Measurements from ENCODE around the gene GNB4.

The GNB4 gene

DNA sequence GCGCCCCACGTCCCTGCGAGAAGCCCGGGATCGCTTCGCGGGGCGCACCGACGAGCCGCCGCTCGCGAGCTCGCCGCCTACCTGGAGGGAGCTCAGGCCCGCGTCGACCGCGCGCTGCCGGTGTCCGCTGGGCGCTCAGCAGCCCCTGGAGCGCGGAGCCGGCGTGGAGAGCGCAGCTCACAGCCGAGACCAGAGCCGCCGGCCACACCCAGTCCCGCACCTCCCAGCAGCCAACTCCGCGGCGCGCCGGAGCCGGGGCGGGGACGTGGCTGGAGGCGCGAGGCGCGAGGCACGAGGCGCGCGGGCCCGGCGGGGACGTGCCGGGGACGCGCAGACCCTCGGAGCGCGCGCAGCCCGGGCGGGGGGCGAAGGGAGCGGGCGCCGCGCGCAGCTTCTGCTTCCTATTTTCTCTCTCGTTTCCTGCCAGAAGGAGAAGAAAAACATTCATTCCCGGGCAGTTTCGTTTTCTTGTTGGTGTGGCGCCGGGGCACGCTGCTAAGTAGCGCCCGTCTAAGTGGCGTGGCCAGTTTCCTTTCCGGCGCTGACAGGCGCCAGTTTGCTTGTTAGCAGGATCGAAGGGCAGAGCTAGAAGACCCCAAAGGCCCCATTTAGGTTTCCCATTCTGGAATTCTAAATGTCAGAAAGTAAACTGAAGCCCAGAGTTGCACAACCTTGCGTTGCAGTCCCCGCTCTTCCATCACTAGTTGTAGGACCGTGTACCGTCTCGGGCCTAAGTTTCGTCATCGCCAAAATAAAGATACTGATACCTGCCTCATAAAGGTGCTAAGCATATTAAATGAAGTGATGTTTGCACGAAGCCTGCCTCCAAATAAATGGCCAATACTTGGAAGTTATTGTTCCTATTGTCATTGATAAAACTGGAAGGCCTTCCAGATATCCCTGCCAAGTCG, at the start of gene GNB4:
GNB4 (minus strand) TSS at position 206 of the 911 bp plus-strand sequence. CDS start 25,270 bp downstream, outside the sequence.
- Histone ChIP-seq H3K79me2 (ENCODE audit: insufficient read depth, low read length) (peaks cover 46% of the 10 kb centered on the region), H3K36me3 (ENCODE audit: insufficient read depth, low read length) (peaks cover 7% of the 10 kb centered on the region; the same call in 1 of the 2 replicates), H3K4me2 (ENCODE audit: insufficient read depth, low read length) (peak within 1 kb of the TSS; percentile 73), H3K9ac (ENCODE audit: low read depth, low read length) (peak within 1 kb of the TSS; percentile 90), H3K9me3 (ENCODE audit: insufficient read depth, low read length, severe bottlenecking) (no peaks in the 10 kb centered on the region), H3K27me3 (ENCODE audit: insufficient read depth, low read length, poor library complexity) (peaks cover 9% of the 10 kb centered on the region), H2AFZ (ENCODE audit: low read depth, low read length) (peak within 1 kb of the TSS; percentile 85), H3K4me3 (ENCODE audit: low read depth in 1 of 2, low read length in 2 of 2) (peak within 1 kb of the TSS; percentile 96 to 98), H3K27ac (ENCODE audit: low read length) (peak within 1 kb of the TSS; percentile 81), H4K20me1 (ENCODE audit: insufficient read depth, low read length) (peaks cover 7% of the 10 kb centered on the region; the same call in 1 of the 2 replicates), H3K4me1 (ENCODE audit: insufficient read depth, low read length) (peaks cover 37% of the 10 kb centered on the region)
- ATAC-seq (ENCODE audit: insufficient read depth, low read depth) = peak; percentile 88
- peak; percentile 82 for DNase-seq
- TF ChIP-seq CTCF (IDR thresholded peaks at IDR 0.05; ENCODE audit: borderline replicate concordance, extremely low read depth, low read length, poor library complexity, severe bottlenecking) (no peak), EZH2 (IDR thresholded peaks at IDR 0.05; ENCODE audit: borderline replicate concordance, low read depth, low read length, severe bottlenecking) (no peak)

DNA sequence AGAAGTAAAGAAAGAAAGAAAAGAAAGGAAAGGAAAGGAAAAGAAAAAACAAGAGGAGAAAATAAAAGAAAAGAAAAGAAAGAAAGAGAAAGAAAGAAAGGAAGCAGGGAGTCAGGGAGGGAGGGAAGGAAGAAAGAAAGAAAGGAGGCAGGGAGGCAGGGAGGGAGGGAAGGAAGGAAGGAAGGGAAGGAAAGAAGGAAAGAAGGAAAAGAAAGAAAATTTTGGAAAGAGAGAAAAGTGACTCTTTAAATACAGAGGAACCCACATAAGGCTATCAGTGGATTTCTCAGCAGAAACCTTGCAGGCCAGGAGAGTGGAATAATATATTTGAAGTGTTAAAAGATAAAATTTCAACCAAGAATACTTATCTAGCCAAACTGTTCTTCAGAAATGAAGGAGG, 44.2 kb upstream of the GNB4 start:
- H3K4me3 ChIP-seq (ENCODE audit: low read depth in 1 of 2, low read length in 2 of 2) = no peak overlapping the region
- no peak overlapping the region for H2AFZ ChIP-seq (ENCODE audit: low read depth, low read length)
- DNase-seq (no peak), ATAC-seq (ENCODE audit: insufficient read depth, low read depth) (no peak)
- TF ChIP-seq EZH2 (IDR thresholded peaks at IDR 0.05; ENCODE audit: borderline replicate concordance, low read depth, low read length, severe bottlenecking) = no peak
- TF ChIP-seq CTCF (IDR thresholded peaks at IDR 0.05; ENCODE audit: borderline replicate concordance, extremely low read depth, low read length, poor library complexity, severe bottlenecking) = no peak
- H3K9ac ChIP-seq (ENCODE audit: low read depth, low read length) = no peak overlapping the region
- H3K4me1 ChIP-seq (ENCODE audit: insufficient read depth, low read length) = no peaks in the 10 kb centered on the region
- H4K20me1 ChIP-seq (ENCODE audit: insufficient read depth, low read length) = no peaks in the 10 kb centered on the region
- no peaks in the 10 kb centered on the region for H3K36me3 ChIP-seq (ENCODE audit: insufficient read depth, low read length)
- no peak overlapping the region for H3K4me2 ChIP-seq (ENCODE audit: insufficient read depth, low read length)
- H3K27me3 ChIP-seq (ENCODE audit: insufficient read depth, low read length, poor library complexity) = no peaks in the 10 kb centered on the region
- peaks cover 25% of the 10 kb centered on the region for H3K9me3 ChIP-seq (ENCODE audit: insufficient read depth, low read length, severe bottlenecking)
- no peaks in the 10 kb centered on the region for H3K79me2 ChIP-seq (ENCODE audit: insufficient read depth, low read length)
- no peak overlapping the region for H3K27ac ChIP-seq (ENCODE audit: low read length)

DNA sequence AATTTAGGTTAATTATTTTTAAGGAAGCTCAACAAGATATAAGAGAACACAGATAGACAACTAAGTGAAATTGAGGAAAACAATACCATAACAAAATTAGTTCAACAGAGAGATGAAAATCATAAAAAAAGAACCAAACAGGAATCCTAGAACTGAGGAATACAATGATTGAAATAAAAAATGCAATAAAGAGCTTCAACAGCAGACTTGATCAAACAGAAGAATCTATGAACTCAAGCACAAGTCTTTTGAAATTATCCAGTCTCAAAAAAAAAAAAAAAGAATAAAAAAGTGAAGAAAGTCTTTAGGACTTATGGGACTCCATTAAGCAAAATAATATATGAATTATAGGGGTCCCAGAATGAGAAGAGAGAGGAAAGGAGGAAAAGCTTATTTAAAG, 42.0 kb upstream of the GNB4 start:
- DNase-seq = no peak
- Histone ChIP-seq H3K36me3 (ENCODE audit: insufficient read depth, low read length) (no peaks in the 10 kb centered on the region), H3K4me1 (ENCODE audit: insufficient read depth, low read length) (no peaks in the 10 kb centered on the region), H3K4me2 (ENCODE audit: insufficient read depth, low read length) (no peak overlapping the region), H3K27ac (ENCODE audit: low read length) (no peak overlapping the region), H2AFZ (ENCODE audit: low read depth, low read length) (no peak overlapping the region), H3K79me2 (ENCODE audit: insufficient read depth, low read length) (no peaks in the 10 kb centered on the region), H3K9me3 (ENCODE audit: insufficient read depth, low read length, severe bottlenecking) (peaks cover 25% of the 10 kb centered on the region), H3K4me3 (ENCODE audit: low read depth in 1 of 2, low read length in 2 of 2) (no peak overlapping the region), H3K27me3 (ENCODE audit: insufficient read depth, low read length, poor library complexity) (no peaks in the 10 kb centered on the region), H3K9ac (ENCODE audit: low read depth, low read length) (no peak overlapping the region), H4K20me1 (ENCODE audit: insufficient read depth, low read length) (no peaks in the 10 kb centered on the region)
- TF ChIP-seq CTCF (IDR thresholded peaks at IDR 0.05; ENCODE audit: borderline replicate concordance, extremely low read depth, low read length, poor library complexity, severe bottlenecking) (no peak), EZH2 (IDR thresholded peaks at IDR 0.05; ENCODE audit: borderline replicate concordance, low read depth, low read length, severe bottlenecking) (no peak)
- ATAC-seq (ENCODE audit: insufficient read depth, low read depth) = no peak

All from DND-41 (cell line).